ENCODE data around the gene PUS7. TPM values are rescaled to one million over a fixed set of nuclear protein-coding genes. Genes with fewer than 3 reads are reported as not detected.

The PUS7 gene
- total RNA-seq, 1 experiment from 2014 or later, result 30.7 TPM

DNA sequence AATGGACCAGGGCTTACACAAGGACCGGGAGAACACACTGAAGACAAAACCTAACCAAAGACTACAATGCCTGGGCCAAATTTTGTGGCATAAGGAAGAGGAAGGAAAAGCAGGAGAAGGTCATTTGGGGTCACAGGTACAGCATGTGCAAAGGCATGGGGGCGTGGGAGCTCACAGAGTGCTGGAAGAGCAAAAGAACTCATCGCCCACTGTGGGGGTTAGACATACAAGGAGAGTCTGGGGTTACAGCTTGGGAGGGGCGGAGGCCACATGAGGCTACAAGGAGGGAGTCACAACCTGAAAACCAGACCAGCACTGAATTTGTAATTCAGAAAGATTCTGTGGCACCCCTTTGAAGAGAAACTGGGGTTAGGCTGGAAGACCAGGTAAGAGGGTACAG is 9.7 kb downstream of the PUS7 start:
- no peaks in the 10 kb centered on the region for H3K27me3 ChIP-seq (ENCODE audit: control insufficient read depth, insufficient read depth, low read length)
- H3K4me1 ChIP-seq (ENCODE audit: control insufficient read depth, insufficient read depth, low read length), result no peaks in the 10 kb centered on the region
- no peaks in the 10 kb centered on the region for H3K9me3 ChIP-seq (ENCODE audit: control insufficient read depth, insufficient read depth, low read depth, low read length)
- intact Hi-C loops (cut with micrococcal nuclease; ENCODE audit: unreplicated experiment), result no loop called here
- H3K27ac ChIP-seq (ENCODE audit: low read length), result no peak overlapping the region
- peaks cover 6% of the 10 kb centered on the region; the same call in 1 of the 2 replicates for H3K36me3 ChIP-seq (ENCODE audit: control insufficient read depth, insufficient read depth, low read length)
- no peak overlapping the region for H3K4me3 ChIP-seq (ENCODE audit: low read depth in 2 of 2, low read length in 2 of 2)
- in situ Hi-C loops (cut with HindIII; ENCODE audit: low pct_unique_long_range_greater_than_20kb, low sequenced_read_pairs), result no loop called here
- DNase-seq (ENCODE audit: low read depth, low spot score) (no peak), ATAC-seq (no peak)
- TSS peak; percentile 2 for BruUV-seq (replicated peaks)
- ChIA-PET POLR2A (no interaction called here), CTCF (no interaction called here)
- TF ChIP-seq, protein P1, sequence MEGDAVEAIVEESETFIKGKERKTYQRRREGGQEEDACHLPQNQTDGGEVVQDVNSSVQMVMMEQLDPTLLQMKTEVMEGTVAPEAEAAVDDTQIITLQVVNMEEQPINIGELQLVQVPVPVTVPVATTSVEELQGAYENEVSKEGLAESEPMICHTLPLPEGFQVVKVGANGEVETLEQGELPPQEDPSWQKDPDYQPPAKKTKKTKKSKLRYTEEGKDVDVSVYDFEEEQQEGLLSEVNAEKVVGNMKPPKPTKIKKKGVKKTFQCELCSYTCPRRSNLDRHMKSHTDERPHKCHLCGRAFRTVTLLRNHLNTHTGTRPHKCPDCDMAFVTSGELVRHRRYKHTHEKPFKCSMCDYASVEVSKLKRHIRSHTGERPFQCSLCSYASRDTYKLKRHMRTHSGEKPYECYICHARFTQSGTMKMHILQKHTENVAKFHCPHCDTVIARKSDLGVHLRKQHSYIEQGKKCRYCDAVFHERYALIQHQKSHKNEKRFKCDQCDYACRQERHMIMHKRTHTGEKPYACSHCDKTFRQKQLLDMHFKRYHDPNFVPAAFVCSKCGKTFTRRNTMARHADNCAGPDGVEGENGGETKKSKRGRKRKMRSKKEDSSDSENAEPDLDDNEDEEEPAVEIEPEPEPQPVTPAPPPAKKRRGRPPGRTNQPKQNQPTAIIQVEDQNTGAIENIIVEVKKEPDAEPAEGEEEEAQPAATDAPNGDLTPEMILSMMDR (IDR thresholded peaks at IDR 0.05), result no peak
- no peak for TF ChIP-seq TCF7L2 (IDR thresholded peaks at IDR 0.05; ENCODE audit: low read depth, low read length)

DNA sequence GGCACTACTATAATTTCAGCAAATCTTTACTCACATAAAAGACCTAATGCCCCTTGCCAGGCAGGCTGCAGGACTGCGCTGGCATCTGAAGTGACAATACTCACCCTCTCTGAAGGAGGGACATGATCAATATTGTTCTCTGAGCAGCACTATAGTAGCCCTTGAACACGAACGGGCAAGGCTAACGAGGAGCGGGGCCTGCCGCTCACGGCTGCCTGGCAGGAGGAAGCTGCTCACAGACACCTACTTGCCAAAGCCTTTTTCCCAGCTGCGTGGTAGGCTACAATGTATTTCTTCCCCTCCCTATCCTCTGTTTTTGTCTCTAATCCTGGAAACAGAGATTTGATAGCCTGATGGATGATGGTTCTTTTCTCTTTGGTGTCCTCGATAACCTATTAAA is 19.9 kb downstream of the PUS7 start:
- ChIA-PET POLR2A (interaction anchor here (0.6 kb wide), 2 partner anchors 34 to 387 kb away, joined by 5 to 6 read pairs; no protein-coding TSS in a partner anchor), CTCF (interaction anchor here (0.7 kb wide), 1 partner anchor 226 kb away, joined by 3 read pairs; no protein-coding TSS in a partner anchor)
- Histone ChIP-seq H3K4me1 (ENCODE audit: control insufficient read depth, insufficient read depth, low read length) (no peaks in the 10 kb centered on the region), H3K9me3 (ENCODE audit: control insufficient read depth, insufficient read depth, low read depth, low read length) (no peaks in the 10 kb centered on the region), H3K27ac (ENCODE audit: low read length) (no peak overlapping the region), H3K27me3 (ENCODE audit: control insufficient read depth, insufficient read depth, low read length) (no peaks in the 10 kb centered on the region), H3K4me3 (ENCODE audit: low read depth in 2 of 2, low read length in 2 of 2) (no peak overlapping the region), H3K36me3 (ENCODE audit: control insufficient read depth, insufficient read depth, low read length) (peaks cover 37% of the 10 kb centered on the region)
- intact Hi-C loops (cut with micrococcal nuclease; ENCODE audit: unreplicated experiment) (no loop called here), in situ Hi-C loops (cut with HindIII; ENCODE audit: low pct_unique_long_range_greater_than_20kb, low sequenced_read_pairs) (no loop called here)
- no peak for DNase-seq (ENCODE audit: low read depth, low spot score)
- ATAC-seq, result no peak
- TF ChIP-seq, protein P2, sequence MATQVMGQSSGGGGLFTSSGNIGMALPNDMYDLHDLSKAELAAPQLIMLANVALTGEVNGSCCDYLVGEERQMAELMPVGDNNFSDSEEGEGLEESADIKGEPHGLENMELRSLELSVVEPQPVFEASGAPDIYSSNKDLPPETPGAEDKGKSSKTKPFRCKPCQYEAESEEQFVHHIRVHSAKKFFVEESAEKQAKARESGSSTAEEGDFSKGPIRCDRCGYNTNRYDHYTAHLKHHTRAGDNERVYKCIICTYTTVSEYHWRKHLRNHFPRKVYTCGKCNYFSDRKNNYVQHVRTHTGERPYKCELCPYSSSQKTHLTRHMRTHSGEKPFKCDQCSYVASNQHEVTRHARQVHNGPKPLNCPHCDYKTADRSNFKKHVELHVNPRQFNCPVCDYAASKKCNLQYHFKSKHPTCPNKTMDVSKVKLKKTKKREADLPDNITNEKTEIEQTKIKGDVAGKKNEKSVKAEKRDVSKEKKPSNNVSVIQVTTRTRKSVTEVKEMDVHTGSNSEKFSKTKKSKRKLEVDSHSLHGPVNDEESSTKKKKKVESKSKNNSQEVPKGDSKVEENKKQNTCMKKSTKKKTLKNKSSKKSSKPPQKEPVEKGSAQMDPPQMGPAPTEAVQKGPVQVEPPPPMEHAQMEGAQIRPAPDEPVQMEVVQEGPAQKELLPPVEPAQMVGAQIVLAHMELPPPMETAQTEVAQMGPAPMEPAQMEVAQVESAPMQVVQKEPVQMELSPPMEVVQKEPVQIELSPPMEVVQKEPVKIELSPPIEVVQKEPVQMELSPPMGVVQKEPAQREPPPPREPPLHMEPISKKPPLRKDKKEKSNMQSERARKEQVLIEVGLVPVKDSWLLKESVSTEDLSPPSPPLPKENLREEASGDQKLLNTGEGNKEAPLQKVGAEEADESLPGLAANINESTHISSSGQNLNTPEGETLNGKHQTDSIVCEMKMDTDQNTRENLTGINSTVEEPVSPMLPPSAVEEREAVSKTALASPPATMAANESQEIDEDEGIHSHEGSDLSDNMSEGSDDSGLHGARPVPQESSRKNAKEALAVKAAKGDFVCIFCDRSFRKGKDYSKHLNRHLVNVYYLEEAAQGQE (IDR thresholded peaks at IDR 0.05; ENCODE audit: insufficient read depth in 1 of 2, low read depth in 2 of 2, low read length in 1 of 2), result no peak
- TF ChIP-seq SIN3A (IDR thresholded peaks at IDR 0.05; ENCODE audit: borderline replicate concordance, insufficient read depth, low read depth, low read length) (no peak), TCF7L2 (IDR thresholded peaks at IDR 0.05; ENCODE audit: low read depth, low read length) (no peak), POLR2AphosphoS5 (IDR thresholded peaks at IDR 0.05; ENCODE audit: low read depth, low read length) (no peak)
- TF ChIP-seq, protein P1 (IDR thresholded peaks at IDR 0.05), result no peak
- no TSS peak for BruUV-seq (replicated peaks)
